HG03565 (cell line): Measurements from ENCODE around the gene SLC28A3.

Experiments
- ATAC-seq: cut with Tn5 transposase; IDR thresholded peaks from one replicate; pipeline ENCODE4 v1.9.1; 2021; ENCODE audit warnings: mild to moderate bottlenecking, moderate library complexity; ENCODE audit not compliant: unreplicated experiment

SLC28A3 gene

GRCh38 chr9:84343111-84343521 lies 2.6 kb upstream of the SLC28A3 start:
- no peak for ATAC-seq

GRCh38 chr9:84339962-84340361 lies 596 bp downstream of the SLC28A3 start:
- ATAC-seq, result no peak

- no peak for ATAC-seq
These were observed 1.1 kb downstream of the SLC28A3 start for GRCh38 chr9:84339503-84339902.

- no peak for ATAC-seq
These were observed 1.8 kb downstream of the SLC28A3 start for GRCh38 chr9:84338792-84339191.

GRCh38 chr9:84337252-84337651 lies 3.3 kb downstream of the SLC28A3 start:
- no peak for ATAC-seq

GRCh38 chr9:84331119-84331809 lies 9.3 kb downstream of the SLC28A3 start:
- ATAC-seq, result no peak

GRCh38 chr9:84330246-84330645 lies 10.3 kb downstream of the SLC28A3 start:
- no peak for ATAC-seq

GRCh38 chr9:84327184-84327583 lies 13.4 kb downstream of the SLC28A3 start:
- no peak for ATAC-seq

- ATAC-seq, result no peak
These were observed 15.1 kb downstream of the SLC28A3 start for GRCh38 chr9:84325347-84325973.

GRCh38 chr9:84324811-84325210 lies 15.7 kb downstream of the SLC28A3 start:
- no peak for ATAC-seq

- ATAC-seq, result no peak
These were observed 16.7 kb downstream of the SLC28A3 start for GRCh38 chr9:84323858-84324257.

GRCh38 chr9:84322828-84323227 lies 17.7 kb downstream of the SLC28A3 start:
- no peak for ATAC-seq

GRCh38 chr9:84320231-84320630 lies 20.3 kb downstream of the SLC28A3 start:
- ATAC-seq, result no peak

GRCh38 chr9:84319632-84320031 lies 20.9 kb downstream of the SLC28A3 start:
- no peak for ATAC-seq

- ATAC-seq, result no peak
These were observed 21.6 kb downstream of the SLC28A3 start for GRCh38 chr9:84318981-84319380.

GRCh38 chr9:84317563-84317962 lies 23.0 kb downstream of the SLC28A3 start:
- ATAC-seq, result no peak

GRCh38 chr9:84315278-84315877 lies 25.2 kb downstream of the SLC28A3 start:
- peak; percentile 74 for ATAC-seq

- no peak for ATAC-seq
These were observed 26.3 kb downstream of the SLC28A3 start for GRCh38 chr9:84314306-84314705.

GRCh38 chr9:84310883-84311282 lies 29.7 kb downstream of the SLC28A3 start:
- no peak for ATAC-seq

GRCh38 chr9:84305497-84306131 lies 34.9 kb downstream of the SLC28A3 start:
- ATAC-seq, result no peak

- ATAC-seq, result no peak
These were observed 36.4 kb downstream of the SLC28A3 start for GRCh38 chr9:84304166-84304565.

GRCh38 chr9:84303061-84303460 lies 37.5 kb downstream of the SLC28A3 start:
- no peak for ATAC-seq
